GM23248 (cell line): ENCODE measurements around the gene PKP1. TPM values are rescaled to one million over a fixed set of nuclear protein-coding genes. Genes with fewer than 3 reads are reported as not detected.

ENCODE experiments used
- DNase-seq: peaks from one replicate; pipeline ENCODE4 v3.0.0-alpha.2; 2015
- H2AFZ ChIP-seq: fragments of 200-600 bp; sonication (generic); 2 replicates; pipeline ENCODE4 v1.6.1; 2016; ENCODE audit warnings: antibody characterized with exemption
- H3F3A ChIP-seq: fragments of 200-600 bp; sonication (generic); 2 replicates; pipeline ENCODE4 v1.6.1; 2016; ENCODE audit warnings: mild to moderate bottlenecking, antibody characterized with exemption, mixed run types; ENCODE audit not compliant: insufficient read depth
- H3K27ac ChIP-seq: fragments of 200-600 bp; sonication (generic); 2 replicates; pipeline ENCODE4 v1.5.1; 2016; ENCODE audit warnings: mild to moderate bottlenecking
- H3K27me3 ChIP-seq: fragments of 200-600 bp; sonication (generic); replicated peaks from 2 replicates; pipeline ENCODE4 v1.6.1; 2016; ENCODE audit warnings: mild to moderate bottlenecking; ENCODE audit not compliant: insufficient read depth
- H3K36me3 ChIP-seq: fragments of 200-600 bp; sonication (generic); 2 replicates; pipeline ENCODE4 v1.6.1; 2016; ENCODE audit warnings: low read depth, mild to moderate bottlenecking
- H3K4me1 ChIP-seq: fragments of 200-600 bp; sonication (generic); 2 replicates; pipeline ENCODE4 v1.6.1; 2016; ENCODE audit warnings: mild to moderate bottlenecking; ENCODE audit not compliant: insufficient read depth
- H3K4me2 ChIP-seq: fragments of 200-600 bp; sonication (generic); one replicate; pipeline ENCODE4 v1.6.1; 2016; ENCODE audit warnings: mild to moderate bottlenecking; ENCODE audit not compliant: unreplicated experiment
- H3K4me3 ChIP-seq: fragments of 200-600 bp; sonication (generic); 2 replicates; pipeline ENCODE4 v1.5.1; 2016; ENCODE audit warnings: mild to moderate bottlenecking
- H3K79me2 ChIP-seq: fragments of 200-600 bp; sonication (generic); 2 replicates; pipeline ENCODE4 v1.6.1; 2016; ENCODE audit warnings: mild to moderate bottlenecking; ENCODE audit not compliant: insufficient read depth
- H3K9ac ChIP-seq: fragments of 200-600 bp; sonication (generic); 2 replicates; pipeline ENCODE4 v1.6.1; 2016; ENCODE audit warnings: mild to moderate bottlenecking
- H3K9me2 ChIP-seq: fragments of 200-600 bp; sonication (generic); 2 replicates; pipeline ENCODE4 v1.6.1; 2016; ENCODE audit warnings: mixed run types, mild to moderate bottlenecking, moderate library complexity; ENCODE audit not compliant: insufficient read depth
- H3K9me3 ChIP-seq: fragments of 200-600 bp; sonication (generic); one replicate; pipeline ENCODE4 v1.6.1; 2017; ENCODE audit warnings: low read depth
- H4K20me1 ChIP-seq: fragments of 200-600 bp; sonication (generic); 2 replicates; pipeline ENCODE4 v1.6.0; 2016; ENCODE audit not compliant: insufficient read depth
- EZH2 ChIP-seq: fragments of 200-600 bp; sonication (generic); IDR thresholded peaks from 2 replicates; pipeline ENCODE4 v1.6.1; 2018; ENCODE audit warnings: antibody characterized with exemption, mild to moderate bottlenecking; ENCODE audit not compliant: insufficient read depth, poor library complexity, severe bottlenecking
- EZH2phosphoT487 ChIP-seq: fragments of 200-600 bp; sonication (generic); IDR thresholded peaks from 2 replicates; pipeline ENCODE4 v1.6.1; 2018; ENCODE audit warnings: antibody characterized with exemption, moderate library complexity, mild to moderate bottlenecking, low read depth; ENCODE audit not compliant: insufficient read depth
- WGBS, 2 experiments: methylation state at CpG; one replicate each; pipeline ENCODE4 v1.1.6; 2015 to 2017; ENCODE audit warnings: low lambda C conversion rate in 2 of 2, low coverage in 1 of 2; ENCODE audit errors: missing lambda C conversion rate in 2 of 2; 5-methylcytosine and 5-hydroxymethylcytosine counted together
- in situ Hi-C: fragments of 300-500 bp; cut with MboI; formaldehyde crosslinking; loops from 2 replicates; pipeline ENCODE4 v1.15.0; 2020
- polyA plus RNA-seq: library from polyadenylated mRNA; unstranded; fragments of >200 nt; fragmentation: Nextera tagmentation; extraction: Ambion mirVana; gene quantifications from 2 replicates; pipeline ENCODE4 v1.2.1, GENCODE V29; 2016
- total RNA-seq: library from RNA; depleted of rRNA; stranded (reverse); fragments of >200 nt; shearing (Covaris generic); gene quantifications from 2 replicates; pipeline ENCODE4 v1.2.3, GENCODE V29; 2014

The PKP1 gene
- total and polyA plus RNA-seq, 2 experiments from 2014 or later, result 0.15 to 0.43 TPM

DNA sequence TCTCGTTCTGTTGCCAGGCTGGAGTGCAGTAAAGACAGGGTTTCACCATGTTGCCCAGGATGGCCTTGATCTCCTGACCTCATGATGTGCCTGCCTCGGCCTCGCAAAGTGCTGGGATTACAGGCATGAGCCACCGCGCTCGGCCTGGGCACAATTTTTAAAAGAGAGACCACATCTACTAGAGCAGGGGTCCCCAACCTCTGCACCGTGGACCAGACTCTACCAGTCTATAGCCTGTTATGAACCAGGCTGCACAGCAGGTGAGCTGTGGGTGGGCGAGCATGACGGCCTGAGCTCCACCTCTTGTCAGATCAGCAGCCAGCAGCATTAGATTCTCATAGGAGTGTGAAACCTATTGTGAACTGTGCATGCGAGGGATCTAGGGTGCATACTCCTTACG, 73.4 kb downstream of the PKP1 start:
- no peak overlapping the region for H3K4me2 ChIP-seq
- H3K9ac ChIP-seq, result no peak overlapping the region
- no peak overlapping the region for H3K27ac ChIP-seq
- in situ Hi-C loops, result loop anchor here (10.0 kb wide), 1 partner anchor 112 kb away; no protein-coding TSS in a partner anchor
- H3K36me3 ChIP-seq, result no peaks in the 10 kb centered on the region
- DNase-seq, result no peak
- H3K4me1 ChIP-seq, result no peaks in the 10 kb centered on the region
- no peaks in the 10 kb centered on the region for H4K20me1 ChIP-seq
- H3K79me2 ChIP-seq, result no peaks in the 10 kb centered on the region
- no peak overlapping the region for H2AFZ ChIP-seq
- no peaks in the 10 kb centered on the region for H3F3A ChIP-seq
- no peaks in the 10 kb centered on the region for H3K9me2 ChIP-seq
- WGBS, 2 experiments, result 69% methylated on average over 11 of the region's 11 CpGs
- H3K27me3 ChIP-seq, result peaks cover 17% of the 10 kb centered on the region
- TF ChIP-seq EZH2, result no peak
- TF ChIP-seq EZH2phosphoT487, result no peak
- no peak overlapping the region for H3K4me3 ChIP-seq
- H3K9me3 ChIP-seq, result no peaks in the 10 kb centered on the region

- in situ Hi-C loops, result loop anchor here (10.0 kb wide), 1 partner anchor 112 kb away; no protein-coding TSS in a partner anchor
- Histone ChIP-seq H3K4me3 (no peak overlapping the region), H3K36me3 (no peaks in the 10 kb centered on the region), H3K9me3 (no peaks in the 10 kb centered on the region), H2AFZ (no peak overlapping the region), H4K20me1 (no peaks in the 10 kb centered on the region), H3K79me2 (no peaks in the 10 kb centered on the region), H3K9me2 (no peaks in the 10 kb centered on the region), H3K4me1 (no peaks in the 10 kb centered on the region), H3K4me2 (no peak overlapping the region), H3K27me3 (peaks cover 12% of the 10 kb centered on the region), H3K27ac (no peak overlapping the region), H3K9ac (no peak overlapping the region), H3F3A (no peaks in the 10 kb centered on the region)
- no peak for DNase-seq
- no peak for TF ChIP-seq EZH2phosphoT487
- no peak for TF ChIP-seq EZH2
- 71 to 73% methylated on average over 8 of the region's 8 CpGs for WGBS, 2 experiments
These were observed 73.9 kb downstream of the PKP1 start for GRCh38 chr1:201357211-201357610.

- 75 to 76% methylated on average over 9 to 10 of the region's 10 CpGs for WGBS, 2 experiments
- H3K36me3 ChIP-seq, result no peaks in the 10 kb centered on the region
- H3K4me2 ChIP-seq, result no peak overlapping the region
- in situ Hi-C loops, result loop anchor here (10.0 kb wide), 1 partner anchor 113 kb away; no protein-coding TSS in a partner anchor
- H4K20me1 ChIP-seq, result no peaks in the 10 kb centered on the region
- H2AFZ ChIP-seq, result no peak overlapping the region
- peaks cover 8% of the 10 kb centered on the region for H3K27me3 ChIP-seq
- no peak for DNase-seq
- no peaks in the 10 kb centered on the region for H3F3A ChIP-seq
- no peak overlapping the region for H3K27ac ChIP-seq
- no peak for TF ChIP-seq EZH2phosphoT487
- no peaks in the 10 kb centered on the region for H3K4me1 ChIP-seq
- no peaks in the 10 kb centered on the region for H3K9me3 ChIP-seq
- no peak overlapping the region for H3K4me3 ChIP-seq
- no peak overlapping the region for H3K9ac ChIP-seq
- no peaks in the 10 kb centered on the region for H3K79me2 ChIP-seq
- H3K9me2 ChIP-seq, result no peaks in the 10 kb centered on the region
These were observed 74.5 kb downstream of the PKP1 start for GRCh38 chr1:201357636-201358348.

DNA sequence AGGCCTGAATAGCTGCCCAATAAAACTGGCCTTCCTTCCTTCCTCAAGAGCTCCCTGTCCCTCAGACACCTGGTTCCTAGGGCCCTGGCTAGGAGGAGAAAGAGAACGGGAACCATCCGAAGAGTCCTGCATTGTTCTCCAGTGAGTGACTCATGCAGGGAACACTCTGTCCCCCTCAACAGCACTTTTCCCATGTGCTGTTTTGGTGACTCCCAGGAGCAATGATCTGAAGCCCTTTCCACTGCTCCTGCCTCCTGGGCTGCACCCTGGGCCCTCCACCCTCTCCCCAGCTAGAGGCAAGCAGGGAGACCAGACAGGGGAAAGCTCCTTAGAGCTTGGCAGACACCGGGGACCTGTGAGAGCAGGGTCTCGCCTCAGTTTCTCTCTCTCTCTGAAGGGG, 75.3 kb downstream of the PKP1 start:
- Histone ChIP-seq H2AFZ (no peak overlapping the region), H3K36me3 (no peaks in the 10 kb centered on the region), H3K79me2 (no peaks in the 10 kb centered on the region), H3K9me2 (no peaks in the 10 kb centered on the region), H4K20me1 (no peaks in the 10 kb centered on the region), H3K4me1 (no peaks in the 10 kb centered on the region), H3K27me3 (peaks cover under 1% of the 10 kb centered on the region), H3K9ac (no peak overlapping the region), H3K27ac (no peak overlapping the region), H3K9me3 (no peaks in the 10 kb centered on the region), H3K4me2 (no peak overlapping the region), H3F3A (no peaks in the 10 kb centered on the region), H3K4me3 (no peak overlapping the region)
- TF ChIP-seq EZH2 (no peak), EZH2phosphoT487 (no peak)
- in situ Hi-C loops, result loop anchor here (10.0 kb wide), 1 partner anchor 114 kb away; no protein-coding TSS in a partner anchor
- peak; percentile 42 for DNase-seq
- 44 to 50% methylated on average over 4 of the region's 4 CpGs for WGBS, 2 experiments
